Cardiac atrium fibroblast (primary cell): ENCODE measurements around the gene SIX3. TPM values are rescaled to one million over a fixed set of nuclear protein-coding genes. Genes with fewer than 3 reads are reported as not detected.

ENCODE experiments used
- total RNA-seq: library from RNA; depleted of rRNA; stranded (reverse); fragments of >200 nt; gene quantifications from 2 replicates; pipeline ENCODE4 v1.2.3, GENCODE V29; 2015

Gene SIX3
- not detected in 2 replicates for total RNA-seq

GRCh38 chr2:44941551-44942234 lies at the start of gene SIX3:
Gene SIX3 (plus strand): TSS chr2:44941702. CDS start chr2:44942105, 403 bp downstream.

Other genes starting within 250 kb of the SIX3 start
- gene SIX2, start 67.8 kb downstream of the SIX3 start, total RNA-seq: 16.1 and 19.1 TPM in 2 replicates